ENCODE results near the gene DOCK4. TPM values are rescaled to one million over a fixed set of nuclear protein-coding genes. Genes with fewer than 3 reads are reported as not detected.

Gene DOCK4
- total and polyA plus RNA-seq, 7 donors = 3.0 to 28.5 (median 14.1) TPM

- Histone ChIP-seq H3K4me3 (no peak overlapping the region), H3K36me3 (peaks cover 0 to 15% (median 1%) of the 10 kb centered on the region in 4 donors), H3K4me1 (no peaks in the 10 kb centered on the region), H3K9me3 (peaks cover 0 to 3% (median 0%) of the 10 kb centered on the region in 4 donors), H3K27ac (no peak overlapping the region), H3K27me3 (no peaks in the 10 kb centered on the region)
- intact Hi-C loops (cut with DNase I) = no loop called here
- WGBS, 2 donors = 92 to 93% methylated on average over 4 of the region's 4 CpGs
- DNase-seq = no peak
- TF ChIP-seq EP300 (IDR thresholded peaks at IDR 0.05) = no peak
- no peak for TF ChIP-seq CTCF (IDR thresholded peaks at IDR 0.05)
- TF ChIP-seq POLR2A (IDR thresholded peaks at IDR 0.05) = no peak
Measured at GRCh38 chr7:111813306-111813705, 392.9 kb downstream of the DOCK4 start.

DNA sequence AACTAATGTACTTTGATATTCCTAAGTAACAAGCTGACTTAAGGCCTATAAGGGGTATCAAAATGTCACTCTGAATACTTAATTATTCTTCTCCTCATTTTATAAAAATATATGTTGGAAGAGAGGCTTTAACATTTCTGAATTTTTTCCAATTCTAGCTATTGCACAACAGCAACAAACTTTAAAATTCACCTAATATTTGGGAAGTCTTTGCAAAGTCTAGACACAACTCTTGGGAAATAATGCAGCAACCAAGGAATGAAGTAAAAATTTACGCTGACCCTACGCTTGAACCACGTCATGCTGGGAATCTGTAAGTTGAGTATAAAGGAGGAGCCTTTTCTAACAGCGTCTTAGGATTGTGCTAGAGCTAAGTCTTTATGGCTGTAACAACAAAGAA lies 400.0 kb downstream of the DOCK4 start:
- H3K36me3 ChIP-seq = peaks cover 0 to 15% (median 1%) of the 10 kb centered on the region in 4 donors
- no peak overlapping the region for H3K27ac ChIP-seq
- DNase-seq = no peak
- H3K4me1 ChIP-seq = peaks cover 0 to 10% (median 2%) of the 10 kb centered on the region in 4 donors
- no peaks in the 10 kb centered on the region for H3K27me3 ChIP-seq
- peaks cover 0 to 1% (median 0%) of the 10 kb centered on the region in 4 donors for H3K9me3 ChIP-seq
- 95 to 96% methylated on average over 4 of the region's 4 CpGs for WGBS, 2 donors
- no peak overlapping the region for H3K4me3 ChIP-seq
- intact Hi-C loops (cut with DNase I) = no loop called here
- TF ChIP-seq POLR2A (IDR thresholded peaks at IDR 0.05) (no peak), POLR2AphosphoS5 (IDR thresholded peaks at IDR 0.05) (no peak), EP300 (IDR thresholded peaks at IDR 0.05) (no peak), CTCF (IDR thresholded peaks at IDR 0.05) (no peak)

- 88 to 91% methylated on average over 3 of the region's 3 CpGs for WGBS, 2 donors
- intact Hi-C loops (cut with DNase I) = no loop called here
- peaks cover under 1 to 9% (median 4%) of the 10 kb centered on the region in 4 donors for H3K9me3 ChIP-seq
- no peaks in the 10 kb centered on the region for H3K36me3 ChIP-seq
- no peaks in the 10 kb centered on the region for H3K27me3 ChIP-seq
- H3K27ac ChIP-seq = no peak overlapping the region
- TF ChIP-seq EP300 (IDR thresholded peaks at IDR 0.05) (no peak), CTCF (IDR thresholded peaks at IDR 0.05) (no peak)
- H3K4me1 ChIP-seq = peaks cover 0 to 10% (median 2%) of the 10 kb centered on the region in 4 donors
- H3K4me3 ChIP-seq = no peak overlapping the region
- DNase-seq = no peak
Measured at GRCh38 chr7:111803015-111803758, 403.0 kb downstream of the DOCK4 start.

DNA sequence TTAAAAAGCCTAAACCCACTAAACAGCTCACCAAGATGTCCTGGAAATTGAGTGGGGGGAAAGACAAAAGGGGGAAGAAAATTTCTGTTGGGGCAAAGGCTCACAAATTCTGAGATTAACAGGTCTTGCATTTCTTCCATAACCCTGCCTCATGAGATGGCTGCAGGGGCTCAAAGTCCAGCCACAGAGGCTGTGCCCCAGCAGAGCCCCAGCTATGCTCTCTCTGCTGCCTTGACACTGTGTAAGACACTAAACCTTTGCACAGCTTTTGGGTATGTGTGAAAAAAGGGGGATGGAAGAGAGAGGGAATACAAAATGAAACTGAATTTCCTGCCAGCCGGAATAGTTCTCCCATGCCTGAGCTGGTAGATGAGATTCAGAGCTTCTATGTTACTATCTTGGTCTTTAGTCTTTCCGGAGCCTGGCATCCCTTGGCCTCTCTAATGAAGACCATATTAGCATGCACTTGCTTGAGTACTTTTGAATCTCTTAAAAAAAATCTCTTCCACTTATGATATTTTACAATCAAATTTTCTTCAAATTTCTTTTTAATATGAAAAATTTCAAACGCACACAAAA lies 403.9 kb downstream of the DOCK4 start:
- Histone ChIP-seq H3K9me3 (peaks cover 8 to 16% (median 12%) of the 10 kb centered on the region in 4 donors), H3K4me3 (no peak overlapping the region), H3K36me3 (no peaks in the 10 kb centered on the region), H3K27me3 (no peaks in the 10 kb centered on the region), H3K4me1 (peaks cover 0 to 10% (median 2%) of the 10 kb centered on the region in 4 donors), H3K27ac (no peak overlapping the region)
- intact Hi-C loops (cut with DNase I) = no loop called here
- TF ChIP-seq POLR2AphosphoS5 (IDR thresholded peaks at IDR 0.05) = no peak
- no peak for TF ChIP-seq CTCF (IDR thresholded peaks at IDR 0.05)
- TF ChIP-seq EP300 (IDR thresholded peaks at IDR 0.05) = no peak
- no peak for TF ChIP-seq POLR2A (IDR thresholded peaks at IDR 0.05)
- no peak for DNase-seq
- 80 to 93% methylated on average over 3 of the region's 3 CpGs for WGBS, 2 donors
